ENCODE results near the gene PPEF2.

Gene PPEF2

DNA sequence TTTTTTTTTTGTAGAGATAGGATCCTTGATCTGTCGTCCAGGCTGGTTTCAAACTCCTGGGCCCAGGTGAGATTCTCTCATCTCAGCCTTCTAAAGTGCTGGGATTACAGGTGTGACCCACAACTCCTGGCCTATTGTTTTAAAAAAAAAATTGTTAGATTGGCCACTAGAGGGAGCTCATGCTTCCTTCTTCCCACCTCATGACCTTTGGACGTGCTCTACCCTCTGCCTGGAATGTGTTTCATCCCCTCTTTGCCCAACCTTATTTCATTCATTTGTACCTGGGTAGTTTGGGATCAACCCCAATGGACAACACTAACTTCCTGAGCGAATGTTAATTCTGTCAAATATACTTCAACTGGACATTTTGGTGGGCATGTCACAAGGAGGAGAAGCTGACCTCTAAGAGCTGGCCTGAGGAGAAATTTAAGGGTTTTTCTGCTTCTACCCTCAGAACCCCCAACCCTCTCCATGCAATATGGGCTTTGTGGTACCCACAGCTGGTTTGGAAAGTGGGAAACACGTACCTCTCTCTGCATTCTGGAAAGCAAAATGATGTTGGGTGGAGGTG, 6.4 kb downstream of the PPEF2 start:
- peak; percentile 47 for DNase-seq

DNA sequence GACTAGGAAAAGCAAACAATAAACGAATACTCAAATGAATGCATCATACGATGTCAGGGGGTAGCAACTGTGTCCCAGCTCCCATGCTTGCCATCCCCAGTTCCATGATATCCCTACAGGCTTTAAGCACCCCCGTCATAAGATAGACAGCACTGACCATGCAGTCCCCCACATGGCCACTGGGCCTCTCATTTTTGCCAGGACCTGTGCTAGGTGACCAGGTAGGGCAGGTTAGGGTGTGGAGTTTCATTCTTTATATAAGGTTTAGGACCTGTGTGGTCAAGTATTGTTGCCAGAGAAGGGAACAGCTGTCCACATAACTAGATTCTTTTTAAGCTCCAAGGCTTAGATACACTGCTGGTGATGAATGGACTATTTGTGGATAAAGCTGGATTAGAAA, 9.7 kb downstream of the PPEF2 start:
- peak; percentile 12 for DNase-seq

DNA sequence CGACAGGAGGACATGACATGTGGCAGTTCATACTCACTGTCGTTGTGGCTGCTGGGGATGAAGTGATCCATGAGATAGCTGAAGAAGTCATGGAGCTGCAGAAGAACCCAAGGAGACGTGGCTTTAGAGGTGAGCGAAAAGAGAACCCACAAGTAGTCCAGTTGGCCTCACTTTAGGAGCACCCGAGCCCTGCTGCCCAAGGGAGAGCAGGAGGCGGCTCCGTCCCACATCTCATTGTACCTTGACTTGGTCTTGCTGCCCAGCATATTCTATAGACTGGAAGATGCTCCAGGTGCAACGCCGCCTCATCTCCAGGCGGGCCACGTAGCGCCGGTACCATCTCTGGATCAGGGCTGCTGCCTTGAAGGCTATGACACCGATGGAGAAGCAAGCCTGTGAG, 10.6 kb downstream of the PPEF2 start:
- DNase-seq = no peak

DNA sequence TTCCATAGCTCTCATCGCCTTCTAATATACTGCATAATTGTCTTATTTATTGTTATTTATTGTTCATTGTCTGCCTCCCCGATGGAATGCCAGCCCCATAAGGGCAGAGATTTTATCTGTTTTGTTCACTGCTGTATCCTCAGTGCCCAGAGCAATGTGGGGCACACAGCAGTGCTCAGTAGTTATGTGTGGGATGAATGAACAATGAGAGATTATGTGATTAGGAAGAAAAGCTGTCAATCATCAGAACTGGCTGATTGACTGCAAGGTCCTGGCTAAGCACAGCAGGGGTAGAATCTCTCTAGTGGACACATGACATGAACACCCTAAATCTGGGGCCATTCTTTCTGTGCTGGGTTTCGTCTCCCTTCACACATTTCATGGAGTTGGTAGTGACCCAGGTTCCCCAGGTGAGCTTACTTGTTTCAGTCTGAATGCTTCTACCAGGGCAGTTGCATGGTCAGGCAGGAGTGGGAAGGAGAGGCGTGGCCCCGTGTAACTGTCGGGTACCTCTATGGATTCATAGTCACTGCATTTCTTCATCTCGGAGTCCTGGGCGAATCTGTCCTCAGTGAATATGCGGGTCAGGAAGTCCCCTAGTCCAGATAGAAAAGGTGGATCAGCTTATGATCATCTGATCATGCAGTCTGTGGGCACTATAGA, 12.6 kb downstream of the PPEF2 start:
- no peak for DNase-seq

DNA sequence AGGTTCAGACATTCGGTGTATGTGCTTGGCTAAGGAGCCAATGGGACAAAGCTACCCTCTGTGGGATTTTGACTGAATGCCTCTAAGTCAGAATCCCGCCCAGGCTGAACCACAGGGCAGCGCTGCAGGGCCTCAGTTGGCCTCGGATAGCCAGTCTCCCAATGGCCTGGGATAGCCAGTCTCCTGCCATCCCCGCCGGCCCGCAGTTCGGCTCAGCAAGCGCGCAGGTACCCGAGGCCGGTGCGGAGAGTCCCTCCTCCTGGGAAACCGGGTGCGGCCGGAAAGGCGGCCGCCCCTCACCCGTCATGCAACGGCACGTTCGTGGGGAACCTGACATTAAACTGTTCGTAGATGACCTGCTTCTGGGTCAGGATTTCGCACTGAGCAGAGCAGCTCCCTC, 16.1 kb downstream of the PPEF2 start:
- DNase-seq = no peak

DNA sequence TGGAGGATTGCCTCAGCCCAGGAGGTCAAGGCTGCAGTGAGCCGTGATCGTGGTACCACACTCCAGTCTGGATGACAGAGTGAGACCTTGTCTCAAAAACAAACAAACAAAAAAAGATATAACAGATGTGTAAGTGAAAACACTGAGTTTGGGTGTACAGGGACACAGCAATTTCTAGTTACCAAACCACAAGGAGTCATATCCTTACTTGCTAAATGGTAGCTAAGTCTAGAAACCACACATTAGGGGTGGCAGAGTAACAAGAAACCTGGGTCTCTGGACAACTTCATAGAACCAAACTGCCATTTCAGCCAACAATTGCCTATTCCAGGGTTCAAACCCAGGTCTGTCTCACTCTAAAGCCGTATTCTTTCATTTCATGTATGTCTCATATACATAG, 20.8 kb downstream of the PPEF2 start:
- no peak for DNase-seq

DNA sequence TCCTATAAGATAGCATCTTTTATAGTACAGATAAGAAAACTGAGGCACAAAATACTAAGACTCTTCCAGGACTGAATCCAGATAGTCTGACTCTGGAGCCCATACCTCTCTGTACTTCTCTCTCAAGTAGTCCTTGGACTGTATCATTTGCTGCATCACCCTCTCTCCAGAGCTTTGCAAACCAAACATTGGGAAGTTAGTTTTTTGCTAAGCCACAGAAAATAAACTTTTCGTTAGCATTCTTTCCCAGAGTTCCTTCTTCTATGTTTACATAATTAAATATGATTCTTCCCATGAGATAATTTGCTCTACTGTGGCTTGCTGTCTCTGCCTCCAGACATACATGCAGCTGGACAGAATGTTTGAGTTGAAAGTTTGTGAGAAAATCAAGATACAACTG, 22.0 kb downstream of the PPEF2 start:
- no peak for DNase-seq

DNA sequence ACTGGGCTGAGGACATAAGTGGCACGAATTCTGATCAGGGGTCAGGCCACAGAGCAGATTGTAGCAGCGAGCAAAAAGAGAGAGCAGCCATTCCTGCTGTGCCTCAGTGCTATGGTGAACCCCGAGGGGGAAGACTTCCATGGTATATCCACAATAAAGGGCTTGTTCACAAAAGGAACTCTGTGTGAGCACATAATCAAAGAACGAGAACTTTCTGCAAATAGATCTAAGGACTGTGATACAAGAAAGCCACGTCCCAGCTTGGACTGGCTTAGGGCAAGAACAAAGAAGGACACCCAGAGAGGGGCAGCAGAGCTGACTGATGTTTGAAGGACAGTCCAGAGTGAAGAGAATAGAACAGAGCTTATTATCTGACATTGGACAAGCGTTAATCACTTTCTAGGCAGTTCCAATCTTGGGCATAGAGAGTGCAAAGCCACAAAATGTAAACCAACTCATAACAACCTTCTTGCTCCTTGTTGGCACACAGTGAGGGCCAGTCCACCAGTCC, 24.0 kb downstream of the PPEF2 start:
- DNase-seq = no peak

DNA sequence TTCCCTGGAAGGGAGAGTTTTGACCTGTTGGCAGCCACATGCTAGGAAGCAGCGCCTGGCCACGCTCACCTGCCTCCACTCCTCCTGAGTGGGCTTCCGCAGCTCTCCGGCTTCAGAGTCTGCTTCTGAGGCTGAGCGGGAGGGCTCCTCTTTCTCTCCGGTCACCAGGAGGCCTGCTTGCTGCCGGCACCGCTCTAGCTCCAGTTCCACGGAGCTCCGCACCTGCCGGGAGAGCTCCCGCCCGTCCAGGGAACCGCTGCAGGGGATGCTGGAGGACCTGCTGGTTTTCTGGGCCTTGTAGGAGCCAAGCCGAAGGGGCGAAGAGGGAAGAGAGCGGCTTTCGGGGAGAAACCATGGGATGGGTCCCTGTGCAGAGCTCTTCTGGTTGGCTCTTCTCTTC, 26.0 kb downstream of the PPEF2 start:
- DNase-seq = no peak

DNA sequence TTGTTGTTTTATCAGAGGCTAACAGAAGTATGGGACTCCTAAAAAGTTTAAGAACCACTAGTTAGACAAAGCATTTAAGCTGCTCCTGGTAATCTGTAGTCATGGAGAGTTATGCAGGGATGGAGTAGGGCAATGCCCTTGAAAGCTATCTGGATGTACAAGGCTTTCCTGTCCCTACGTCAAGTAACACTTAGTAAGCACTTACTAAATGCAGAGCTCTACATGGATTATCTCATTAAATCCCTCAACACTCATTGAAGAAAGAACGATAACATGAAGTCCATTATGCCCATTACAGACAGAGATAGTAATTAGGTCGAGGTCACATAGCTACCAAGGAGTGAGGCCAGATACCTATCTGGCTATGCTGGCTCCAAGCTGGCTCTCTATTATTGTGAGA, 33.2 kb downstream of the PPEF2 start:
- no peak for DNase-seq

DNA sequence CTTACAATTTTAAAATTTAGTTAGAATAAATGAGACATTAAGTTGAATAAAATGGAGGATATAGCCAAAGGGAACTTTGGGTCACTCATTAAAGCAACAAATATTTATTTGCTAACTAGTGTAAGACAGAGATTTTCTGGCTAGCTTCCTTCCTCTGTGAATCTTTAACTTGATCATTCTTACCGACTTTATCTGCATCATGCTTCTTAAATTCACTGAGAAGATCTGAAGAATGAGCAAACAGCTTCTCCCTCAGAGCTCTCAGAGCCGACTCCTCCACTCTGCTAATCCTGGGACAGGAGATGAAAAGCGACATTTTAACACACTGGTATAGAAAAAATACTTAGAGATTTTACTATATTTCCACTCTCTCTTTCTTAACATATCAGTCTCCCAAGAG, 35.1 kb downstream of the PPEF2 start:
- no peak for DNase-seq

DNA sequence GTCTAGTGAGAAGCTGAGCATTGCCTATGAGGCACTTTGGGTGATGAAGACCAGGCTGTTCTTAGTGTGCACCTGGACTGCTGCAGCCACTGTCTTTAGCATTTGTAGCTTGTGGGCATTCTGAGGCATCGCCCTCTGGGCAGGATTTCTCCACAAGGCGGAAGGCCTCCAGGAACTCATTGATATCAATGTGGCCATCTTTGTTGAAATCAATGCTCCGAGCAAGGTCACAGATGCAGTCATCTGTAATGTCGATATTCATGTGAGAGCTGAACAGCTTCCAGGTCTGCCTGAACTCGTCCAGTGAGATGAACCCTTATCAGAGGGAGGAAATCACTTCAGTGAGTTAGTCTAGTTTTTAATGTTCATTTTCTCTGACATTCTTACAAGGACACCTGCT, 41.6 kb downstream of the PPEF2 start:
- DNase-seq = no peak

DNA sequence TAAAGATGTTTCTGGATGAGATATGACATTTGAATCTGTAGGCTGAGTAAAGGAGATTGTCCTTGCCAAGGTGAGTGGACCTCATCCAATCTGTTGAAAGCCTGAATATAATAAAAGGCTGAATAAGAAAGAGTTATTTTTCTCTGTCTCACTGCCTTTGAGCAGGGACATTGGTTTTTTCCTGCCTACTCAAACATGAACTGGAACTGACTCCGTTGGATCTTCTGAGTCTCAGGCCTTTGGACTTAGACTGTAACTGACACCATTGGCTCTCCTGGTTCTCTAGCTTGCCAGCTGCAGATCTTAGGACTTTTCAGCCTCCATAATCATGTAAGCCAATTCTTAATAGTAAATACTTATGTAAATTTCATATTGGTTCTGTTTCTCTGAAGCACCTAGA, 43.5 kb downstream of the PPEF2 start:
- DNase-seq = no peak

DNA sequence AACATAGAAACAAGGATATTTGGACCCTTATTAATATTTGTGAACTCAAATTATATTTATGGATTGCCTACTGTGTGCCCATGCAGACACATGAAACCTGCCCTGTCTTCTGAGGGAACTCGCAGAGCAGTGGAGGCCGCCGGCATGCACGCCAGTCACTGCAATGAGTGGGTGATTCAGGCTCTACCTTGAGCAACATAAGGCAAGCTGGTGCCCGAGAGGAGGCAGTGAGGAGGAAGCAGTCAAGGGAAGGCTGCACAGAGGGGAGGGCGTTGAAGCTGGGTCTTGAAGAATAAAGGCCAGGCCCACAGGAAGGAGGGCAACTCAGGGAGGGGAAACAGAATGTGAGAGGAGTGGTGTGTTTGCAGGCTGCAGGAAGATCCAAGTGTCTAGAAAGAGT, 52.8 kb downstream of the PPEF2 start:
- no peak for DNase-seq

DNA sequence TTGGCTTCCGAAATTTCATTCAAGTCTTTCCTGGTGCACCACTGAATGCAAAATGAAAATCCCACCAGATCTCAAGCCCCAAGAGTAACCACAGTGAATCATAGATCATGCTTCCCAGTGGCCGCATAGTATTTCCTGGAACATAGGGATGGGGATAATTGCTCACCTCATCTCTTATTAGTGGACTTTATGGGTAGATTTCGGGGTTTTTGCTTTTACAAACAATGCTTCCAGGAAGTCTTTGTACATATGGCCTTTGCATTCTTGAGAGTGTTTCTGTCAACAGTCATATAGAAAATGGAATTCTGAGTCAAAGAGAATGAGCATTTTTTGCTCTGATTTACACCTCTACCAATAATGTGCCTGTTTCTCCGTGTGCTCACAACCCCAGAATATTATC, 53.4 kb downstream of the PPEF2 start:
- DNase-seq = no peak

DNA sequence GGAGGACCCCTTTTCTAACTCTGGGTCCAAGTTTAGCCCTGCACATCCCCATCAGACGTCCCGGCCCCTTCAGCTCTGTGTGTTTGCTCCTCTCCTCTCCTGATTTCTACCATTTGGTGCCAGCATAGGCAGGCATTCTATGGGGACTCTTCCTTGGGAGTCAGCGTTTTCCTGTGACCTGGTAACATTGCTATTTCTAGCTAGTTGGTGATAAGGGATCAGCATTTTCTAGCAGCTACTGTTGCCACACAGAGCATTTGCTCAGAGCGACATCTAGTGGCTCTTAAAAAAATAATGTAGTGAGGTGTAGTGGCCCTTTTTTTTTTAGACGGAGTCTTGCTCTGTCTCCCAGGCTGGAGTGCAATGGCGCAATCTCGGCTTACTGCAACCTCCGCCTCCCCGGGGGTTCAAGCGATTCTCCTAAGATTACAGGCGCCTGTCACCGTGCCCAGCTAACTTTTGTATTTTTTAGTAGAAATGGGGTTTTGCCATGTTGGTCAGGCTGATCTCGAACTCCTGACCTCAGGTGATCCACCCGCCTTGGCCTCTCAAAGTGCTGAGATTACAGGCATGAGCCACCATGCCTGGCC, 54.0 kb downstream of the PPEF2 start:
- peak; percentile 76 for DNase-seq

DNA sequence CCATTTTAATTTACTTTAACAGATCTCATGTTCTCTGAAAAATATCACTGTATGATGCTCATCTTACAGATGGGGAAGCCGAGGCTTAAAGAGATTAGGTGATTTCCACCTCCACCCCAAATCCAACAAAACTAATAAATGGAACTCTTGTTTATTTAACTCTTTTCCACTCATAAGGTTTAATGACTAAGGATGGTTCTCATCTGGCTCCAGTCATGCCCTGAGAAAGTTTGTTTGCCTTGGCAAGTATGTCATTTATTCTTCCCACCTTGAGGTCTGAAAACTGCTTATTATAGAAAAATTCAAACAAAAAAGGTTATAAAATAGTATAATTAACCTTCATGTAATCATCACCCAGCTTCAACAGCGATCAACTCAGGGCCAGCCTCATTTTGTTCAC, 56.3 kb downstream of the PPEF2 start:
- no peak for DNase-seq

DNA sequence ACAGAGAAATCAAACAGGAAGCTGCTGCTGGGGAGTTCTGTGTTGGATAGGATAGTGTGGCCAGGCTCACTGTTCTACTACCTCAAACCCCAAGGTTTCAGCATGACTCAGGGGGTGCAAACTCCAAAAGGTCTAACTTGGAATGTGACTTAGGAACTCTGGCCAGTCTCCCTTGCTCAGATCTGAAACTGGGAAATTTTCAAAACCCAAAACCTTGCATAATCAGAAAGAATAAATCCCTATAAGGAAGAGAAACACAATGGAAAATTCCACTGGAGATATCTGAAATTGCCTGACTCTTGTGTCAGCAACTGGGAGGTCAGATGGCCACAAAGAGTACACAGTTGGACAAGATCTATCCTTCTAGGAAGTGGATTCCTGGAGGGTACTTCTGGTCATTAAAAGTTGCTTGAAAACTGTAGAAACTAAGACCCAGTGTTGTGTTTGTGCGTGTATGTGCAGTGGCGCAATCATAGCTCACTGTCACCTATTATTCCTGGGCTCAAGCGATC, 58.0 kb downstream of the PPEF2 start:
- DNase-seq = no peak

DNA sequence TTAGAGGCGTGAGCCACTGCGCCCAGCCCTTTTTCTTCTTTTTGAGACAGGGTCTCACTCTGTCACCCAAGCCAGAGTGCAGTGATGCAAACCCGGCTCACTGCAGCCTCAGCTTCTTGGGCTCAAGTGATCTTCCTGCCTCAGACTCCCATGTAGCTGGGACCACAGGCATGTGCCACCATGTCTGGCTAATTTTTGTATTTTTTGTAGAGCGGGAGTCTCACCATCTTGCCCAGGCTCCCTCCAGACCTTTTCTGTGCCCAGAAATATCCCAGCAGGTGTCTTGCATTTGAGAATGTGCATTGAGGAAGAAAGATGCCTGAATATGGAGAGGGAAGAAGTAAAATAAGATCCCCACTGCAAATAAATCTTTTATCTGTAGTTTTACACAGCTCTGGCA, 58.7 kb downstream of the PPEF2 start:
- no peak for DNase-seq

DNA sequence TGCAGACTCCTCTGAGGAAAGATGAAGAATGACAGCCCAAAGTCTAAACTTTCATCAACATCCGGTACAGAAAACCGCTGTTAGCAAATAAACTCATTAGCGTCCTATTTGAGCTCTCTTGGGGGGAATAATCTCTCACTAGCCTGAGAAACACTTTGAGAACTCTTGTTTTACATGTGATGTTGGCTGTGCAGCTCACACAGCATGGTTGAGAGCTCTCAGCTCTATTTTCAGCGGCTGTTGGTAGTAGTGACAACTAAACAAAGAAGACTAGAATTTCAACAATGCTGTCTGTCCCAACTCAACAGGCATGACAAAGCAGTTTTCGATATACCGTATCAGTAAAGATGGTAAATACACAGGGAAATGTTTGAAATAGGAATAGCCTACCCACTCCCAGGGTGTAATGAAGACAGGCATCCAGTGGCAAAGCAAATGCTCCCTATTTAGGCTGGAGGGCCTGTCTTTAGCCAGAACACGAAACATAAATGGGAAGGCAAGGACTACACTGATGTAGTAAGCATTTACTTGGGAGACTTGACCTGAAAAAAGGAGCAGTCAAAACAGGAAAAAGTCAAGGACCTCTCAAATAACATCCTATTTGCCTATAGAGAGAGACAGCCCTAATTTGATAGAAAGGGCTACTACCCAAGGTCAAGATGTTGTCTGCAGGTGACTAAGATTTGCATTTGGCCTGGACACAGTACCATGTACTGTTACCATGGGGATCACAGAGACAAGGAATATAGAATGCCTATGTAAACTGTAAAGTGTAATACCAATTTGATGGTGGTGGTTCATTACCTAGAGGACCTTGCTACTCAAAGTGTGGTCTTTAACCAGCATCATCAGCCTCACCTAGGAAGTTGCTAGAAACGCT, 60.4 kb downstream of the PPEF2 start:
- no peak for DNase-seq

DNA sequence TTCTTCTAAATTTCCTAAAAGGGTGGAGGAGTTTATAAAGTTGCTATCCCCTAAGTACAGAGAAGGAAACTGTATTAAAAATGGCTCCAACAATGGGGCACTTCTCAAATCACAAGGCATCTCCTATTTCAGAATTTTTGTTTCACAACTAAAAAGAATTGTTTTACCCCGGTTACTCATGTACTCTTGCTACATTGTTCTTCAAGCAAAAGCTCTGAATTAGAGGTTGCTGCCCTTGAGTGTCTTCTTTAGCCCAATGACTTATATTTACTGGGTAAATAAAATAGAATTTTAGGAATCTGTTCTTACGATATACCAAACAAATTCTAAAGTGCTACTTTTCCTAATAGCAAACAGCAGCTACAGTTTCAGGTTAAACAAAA, 67.5 kb downstream of the PPEF2 start:
- no peak for DNase-seq

DNA sequence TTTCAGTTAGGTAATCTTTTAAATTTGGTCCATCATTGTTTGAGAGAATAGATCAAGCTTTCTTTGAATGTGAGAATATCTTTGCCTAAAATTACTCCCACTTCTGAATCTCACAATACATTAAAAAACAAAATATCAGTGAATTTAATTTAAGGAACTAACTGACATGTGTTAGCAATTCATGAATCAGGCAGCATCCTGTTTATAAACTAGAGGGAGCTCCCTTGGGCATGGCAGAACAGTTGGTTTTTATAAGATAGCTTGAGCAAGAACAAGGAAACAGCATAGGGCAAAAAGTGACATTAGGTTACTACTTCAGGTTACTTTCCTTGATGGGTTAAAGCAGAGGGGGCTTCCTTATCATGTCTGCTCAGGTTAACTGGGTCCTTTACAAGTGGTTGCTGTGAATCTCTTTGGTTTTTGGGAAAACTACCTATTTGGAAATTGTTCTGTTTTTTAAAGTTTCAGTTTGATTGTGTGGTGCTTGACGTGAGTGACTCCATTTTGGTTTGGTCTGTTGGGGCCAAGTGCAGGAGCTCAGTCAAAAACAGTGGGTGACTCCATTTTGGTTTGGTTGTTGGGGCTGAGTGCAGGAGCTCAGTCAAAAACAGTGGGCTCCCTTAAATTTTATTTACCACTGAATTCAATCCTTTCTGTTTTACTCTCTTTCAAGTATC, 68.0 kb downstream of the PPEF2 start:
- no peak for DNase-seq

DNA sequence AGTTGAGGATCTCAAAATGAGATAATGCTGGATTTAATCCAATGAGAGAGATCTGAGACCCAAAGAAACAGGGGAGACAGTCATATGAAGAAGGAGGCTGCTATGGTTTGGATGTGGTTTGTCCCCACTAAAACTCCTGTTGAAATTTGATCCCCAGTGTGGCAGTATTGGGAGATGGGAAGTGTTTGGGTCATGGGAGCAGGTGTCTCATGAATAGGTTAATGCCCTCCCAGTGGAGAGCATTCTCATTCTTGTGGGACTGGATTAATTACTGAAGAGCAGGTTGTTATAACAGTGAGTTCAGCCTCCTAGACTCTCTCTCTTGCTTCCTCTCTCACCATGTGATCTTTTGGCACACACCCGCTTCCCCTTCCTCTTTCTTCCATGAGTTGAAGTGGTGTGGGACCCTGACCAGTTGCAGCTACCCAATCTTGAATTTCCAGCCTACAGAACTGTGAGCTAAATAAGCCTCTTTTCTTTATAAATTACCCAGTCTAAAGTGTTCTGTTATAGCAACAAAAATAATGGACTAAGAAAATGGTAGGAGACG, 70.3 kb downstream of the PPEF2 start:
- DNase-seq = no peak

All from RPMI8226 (cell line).